ENCODE measurements around the gene CAPZA1.

DNA sequence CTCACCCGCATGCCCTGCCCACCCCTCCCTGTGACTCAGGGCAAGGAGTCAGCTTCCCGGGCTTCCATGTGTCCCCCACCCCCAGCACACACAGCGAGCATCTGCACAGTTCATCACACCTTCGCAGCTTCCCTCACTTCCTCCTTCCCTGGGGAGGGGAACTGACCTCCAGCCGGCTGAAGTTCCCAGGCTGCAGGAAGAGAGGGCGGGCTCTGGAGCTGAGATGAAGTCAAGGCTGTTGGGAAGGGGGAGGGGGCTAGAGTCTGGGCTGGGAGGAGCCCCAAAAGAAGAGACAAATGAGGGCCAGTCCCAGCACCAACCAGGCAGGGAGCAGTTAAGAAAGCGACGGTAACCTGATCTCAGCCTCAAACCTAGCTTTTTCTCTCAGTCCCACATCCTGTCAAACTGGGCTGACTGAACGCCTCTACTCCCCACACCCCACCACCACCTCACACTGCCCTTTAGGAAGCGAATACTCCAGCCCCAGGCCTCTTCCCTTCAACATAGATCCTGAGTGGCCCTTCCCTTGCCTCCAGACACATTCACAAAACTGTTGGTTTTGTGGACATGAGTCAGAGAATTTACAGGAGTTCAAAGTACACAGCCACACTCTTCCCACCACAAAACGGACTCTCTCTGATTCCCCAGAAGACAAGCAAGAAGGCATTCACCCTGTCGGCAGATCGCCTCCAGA is 85.4 kb downstream of the CAPZA1 start:
- TF ChIP-seq MLX (CRISPR knock-in tag; IDR thresholded peaks at IDR 0.05) (no peak), GABPB1 (CRISPR knock-in tag; IDR thresholded peaks at IDR 0.05) (no peak), ZNF532 (CRISPR knock-in tag; IDR thresholded peaks at IDR 0.05; ENCODE audit: borderline replicate concordance) (no peak), NR1H2 (CRISPR knock-in tag; IDR thresholded peaks at IDR 0.05) (no peak), CREB1 (CRISPR knock-in tag; IDR thresholded peaks at IDR 0.05) (no peak), ESRRA (CRISPR knock-in tag; IDR thresholded peaks at IDR 0.05; ENCODE audit: borderline replicate concordance) (no peak)
- TF ChIP-seq, protein P1, sequence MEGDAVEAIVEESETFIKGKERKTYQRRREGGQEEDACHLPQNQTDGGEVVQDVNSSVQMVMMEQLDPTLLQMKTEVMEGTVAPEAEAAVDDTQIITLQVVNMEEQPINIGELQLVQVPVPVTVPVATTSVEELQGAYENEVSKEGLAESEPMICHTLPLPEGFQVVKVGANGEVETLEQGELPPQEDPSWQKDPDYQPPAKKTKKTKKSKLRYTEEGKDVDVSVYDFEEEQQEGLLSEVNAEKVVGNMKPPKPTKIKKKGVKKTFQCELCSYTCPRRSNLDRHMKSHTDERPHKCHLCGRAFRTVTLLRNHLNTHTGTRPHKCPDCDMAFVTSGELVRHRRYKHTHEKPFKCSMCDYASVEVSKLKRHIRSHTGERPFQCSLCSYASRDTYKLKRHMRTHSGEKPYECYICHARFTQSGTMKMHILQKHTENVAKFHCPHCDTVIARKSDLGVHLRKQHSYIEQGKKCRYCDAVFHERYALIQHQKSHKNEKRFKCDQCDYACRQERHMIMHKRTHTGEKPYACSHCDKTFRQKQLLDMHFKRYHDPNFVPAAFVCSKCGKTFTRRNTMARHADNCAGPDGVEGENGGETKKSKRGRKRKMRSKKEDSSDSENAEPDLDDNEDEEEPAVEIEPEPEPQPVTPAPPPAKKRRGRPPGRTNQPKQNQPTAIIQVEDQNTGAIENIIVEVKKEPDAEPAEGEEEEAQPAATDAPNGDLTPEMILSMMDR (IDR thresholded peaks at IDR 0.05): no peak
